ENCODE results near the gene LYRM1.

The LYRM1 gene

GRCh38 chr16:20865420-20866131, 35.0 kb upstream of the LYRM1 start:
- Histone ChIP-seq H3K27me3 (replicated peaks; ENCODE audit: insufficient read depth, low read length) (no peaks in the 10 kb centered on the region), H3K4me1 (ENCODE audit: low read length) (no peaks in the 10 kb centered on the region), H3K9me2 (replicated peaks; ENCODE audit: insufficient read depth, low read length) (no peaks in the 10 kb centered on the region), H3K9me3 (replicated peaks; ENCODE audit: insufficient read depth, low read length) (no peaks in the 10 kb centered on the region), H2AFZ (ENCODE audit: low read length) (no peak overlapping the region), H3K9ac (ENCODE audit: low read length) (no peak overlapping the region), H4K20me1 (ENCODE audit: insufficient read depth, low read length) (no peaks in the 10 kb centered on the region), H3K36me3 (replicated peaks; ENCODE audit: insufficient read depth, low read length) (no peaks in the 10 kb centered on the region), H3K27ac (ENCODE audit: low read length) (no peak overlapping the region), H3K4me3 (ENCODE audit: low read length) (no peak overlapping the region), H3F3A (ENCODE audit: insufficient read depth, low read length) (no peaks in the 10 kb centered on the region), H3K79me2 (ENCODE audit: low read length) (0 out of 2 replicates have a peak, but pooled peaks cover 4% of the 10 kb centered on the region), H3K4me2 (ENCODE audit: low read depth, low read length) (no peak overlapping the region)
- no peak for TF ChIP-seq EZH2 (optimal IDR thresholded peaks at IDR 0.05; ENCODE audit: low read depth, low read length)
- TF ChIP-seq, protein P1, sequence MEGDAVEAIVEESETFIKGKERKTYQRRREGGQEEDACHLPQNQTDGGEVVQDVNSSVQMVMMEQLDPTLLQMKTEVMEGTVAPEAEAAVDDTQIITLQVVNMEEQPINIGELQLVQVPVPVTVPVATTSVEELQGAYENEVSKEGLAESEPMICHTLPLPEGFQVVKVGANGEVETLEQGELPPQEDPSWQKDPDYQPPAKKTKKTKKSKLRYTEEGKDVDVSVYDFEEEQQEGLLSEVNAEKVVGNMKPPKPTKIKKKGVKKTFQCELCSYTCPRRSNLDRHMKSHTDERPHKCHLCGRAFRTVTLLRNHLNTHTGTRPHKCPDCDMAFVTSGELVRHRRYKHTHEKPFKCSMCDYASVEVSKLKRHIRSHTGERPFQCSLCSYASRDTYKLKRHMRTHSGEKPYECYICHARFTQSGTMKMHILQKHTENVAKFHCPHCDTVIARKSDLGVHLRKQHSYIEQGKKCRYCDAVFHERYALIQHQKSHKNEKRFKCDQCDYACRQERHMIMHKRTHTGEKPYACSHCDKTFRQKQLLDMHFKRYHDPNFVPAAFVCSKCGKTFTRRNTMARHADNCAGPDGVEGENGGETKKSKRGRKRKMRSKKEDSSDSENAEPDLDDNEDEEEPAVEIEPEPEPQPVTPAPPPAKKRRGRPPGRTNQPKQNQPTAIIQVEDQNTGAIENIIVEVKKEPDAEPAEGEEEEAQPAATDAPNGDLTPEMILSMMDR (IDR thresholded peaks at IDR 0.05; ENCODE audit: low read length): no peak
- TF ChIP-seq EZH2phosphoT487 (IDR thresholded peaks at IDR 0.05; ENCODE audit: low read length): no peak
- no peak for DNase-seq

DNA sequence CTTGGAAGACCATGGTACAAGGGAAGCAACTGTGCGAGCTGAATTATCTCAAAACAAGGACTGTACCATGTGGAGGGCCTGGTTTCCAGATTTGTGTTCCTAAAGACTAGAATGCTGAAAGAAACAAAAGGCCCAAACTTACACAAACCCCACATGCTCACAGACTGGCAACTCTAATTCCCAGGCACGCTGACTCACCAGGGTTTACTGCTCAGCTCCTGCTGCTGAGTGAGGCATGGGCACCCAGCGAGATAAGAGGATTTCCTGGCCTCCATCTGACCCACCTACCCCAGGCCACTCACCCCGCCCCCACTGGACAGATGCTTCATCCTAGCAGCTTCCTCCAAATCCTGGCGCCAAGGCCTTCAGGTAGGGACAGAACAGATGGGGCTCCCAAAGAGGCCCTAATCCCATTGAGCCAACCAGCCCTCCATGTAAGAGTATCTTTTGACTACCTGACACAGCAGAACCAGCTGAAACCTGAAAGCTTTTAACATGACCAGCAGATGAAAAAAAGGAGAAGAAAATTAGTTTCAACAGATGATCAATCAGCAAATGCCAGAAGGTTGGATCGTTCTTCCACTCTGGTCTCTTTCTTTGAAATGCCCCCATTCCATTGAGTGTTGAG, 34.3 kb upstream of the LYRM1 start:
- Histone ChIP-seq H3K4me1 (ENCODE audit: low read length) (no peaks in the 10 kb centered on the region), H4K20me1 (ENCODE audit: insufficient read depth, low read length) (no peaks in the 10 kb centered on the region), H2AFZ (ENCODE audit: low read length) (no peak overlapping the region), H3K9me2 (replicated peaks; ENCODE audit: insufficient read depth, low read length) (no peaks in the 10 kb centered on the region), H3K9ac (ENCODE audit: low read length) (no peak overlapping the region), H3K79me2 (ENCODE audit: low read length) (peaks cover 8% of the 10 kb centered on the region; the same call in 1 of the 2 replicates), H3K9me3 (replicated peaks; ENCODE audit: insufficient read depth, low read length) (no peaks in the 10 kb centered on the region), H3K27me3 (replicated peaks; ENCODE audit: insufficient read depth, low read length) (no peaks in the 10 kb centered on the region), H3K4me3 (ENCODE audit: low read length) (no peak overlapping the region), H3F3A (ENCODE audit: insufficient read depth, low read length) (no peaks in the 10 kb centered on the region), H3K4me2 (ENCODE audit: low read depth, low read length) (no peak overlapping the region), H3K27ac (ENCODE audit: low read length) (no peak overlapping the region), H3K36me3 (replicated peaks; ENCODE audit: insufficient read depth, low read length) (no peaks in the 10 kb centered on the region)
- TF ChIP-seq EZH2 (optimal IDR thresholded peaks at IDR 0.05; ENCODE audit: low read depth, low read length) (no peak), EZH2phosphoT487 (IDR thresholded peaks at IDR 0.05; ENCODE audit: low read length) (no peak)
- TF ChIP-seq, protein P1 (IDR thresholded peaks at IDR 0.05; ENCODE audit: low read length): no peak
- DNase-seq: no peak

DNA sequence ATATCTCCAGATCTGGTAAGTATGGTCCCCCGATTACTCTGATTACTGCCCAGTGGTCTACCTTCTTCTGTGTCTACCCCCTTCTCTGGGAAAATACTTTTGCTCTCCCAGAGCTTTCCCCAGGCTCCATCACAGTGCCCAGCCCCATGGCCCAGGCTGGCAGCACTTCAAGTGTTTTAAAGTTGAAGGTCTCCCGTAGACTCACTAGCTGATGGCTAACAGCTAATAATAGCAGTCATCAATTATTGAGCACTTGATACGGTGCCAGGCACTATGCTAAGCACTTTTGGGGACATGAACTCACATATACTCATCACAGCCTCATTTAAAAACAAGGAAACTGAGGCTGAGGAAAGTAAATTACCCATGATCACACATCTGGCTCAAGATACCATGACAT, 33.8 kb upstream of the LYRM1 start:
- Histone ChIP-seq H3K27ac (ENCODE audit: low read length) (no peak overlapping the region), H3K36me3 (replicated peaks; ENCODE audit: insufficient read depth, low read length) (no peaks in the 10 kb centered on the region), H3K9me2 (replicated peaks; ENCODE audit: insufficient read depth, low read length) (no peaks in the 10 kb centered on the region), H3K9me3 (replicated peaks; ENCODE audit: insufficient read depth, low read length) (no peaks in the 10 kb centered on the region), H2AFZ (ENCODE audit: low read length) (no peak overlapping the region), H3K4me1 (ENCODE audit: low read length) (no peaks in the 10 kb centered on the region), H3K9ac (ENCODE audit: low read length) (no peak overlapping the region), H3K4me3 (ENCODE audit: low read length) (no peak overlapping the region), H4K20me1 (ENCODE audit: insufficient read depth, low read length) (no peaks in the 10 kb centered on the region), H3K27me3 (replicated peaks; ENCODE audit: insufficient read depth, low read length) (no peaks in the 10 kb centered on the region), H3K79me2 (ENCODE audit: low read length) (peaks cover 10% of the 10 kb centered on the region; the same call in 1 of the 2 replicates), H3F3A (ENCODE audit: insufficient read depth, low read length) (no peaks in the 10 kb centered on the region), H3K4me2 (ENCODE audit: low read depth, low read length) (no peak overlapping the region)
- DNase-seq: no peak
- TF ChIP-seq EZH2phosphoT487 (IDR thresholded peaks at IDR 0.05; ENCODE audit: low read length): no peak
- no peak for TF ChIP-seq EZH2 (optimal IDR thresholded peaks at IDR 0.05; ENCODE audit: low read depth, low read length)
- TF ChIP-seq, protein P1 (IDR thresholded peaks at IDR 0.05; ENCODE audit: low read length): no peak

Data from MM.1S (cell line).